ENCODE measurements around the gene RAMACL. TPM values are rescaled to one million over a fixed set of nuclear protein-coding genes. Genes with fewer than 3 reads are reported as not detected.

The RAMACL gene
- total RNA-seq, 2 donors from 2014 or later = 4.6 to 4.7 TPM

DNA sequence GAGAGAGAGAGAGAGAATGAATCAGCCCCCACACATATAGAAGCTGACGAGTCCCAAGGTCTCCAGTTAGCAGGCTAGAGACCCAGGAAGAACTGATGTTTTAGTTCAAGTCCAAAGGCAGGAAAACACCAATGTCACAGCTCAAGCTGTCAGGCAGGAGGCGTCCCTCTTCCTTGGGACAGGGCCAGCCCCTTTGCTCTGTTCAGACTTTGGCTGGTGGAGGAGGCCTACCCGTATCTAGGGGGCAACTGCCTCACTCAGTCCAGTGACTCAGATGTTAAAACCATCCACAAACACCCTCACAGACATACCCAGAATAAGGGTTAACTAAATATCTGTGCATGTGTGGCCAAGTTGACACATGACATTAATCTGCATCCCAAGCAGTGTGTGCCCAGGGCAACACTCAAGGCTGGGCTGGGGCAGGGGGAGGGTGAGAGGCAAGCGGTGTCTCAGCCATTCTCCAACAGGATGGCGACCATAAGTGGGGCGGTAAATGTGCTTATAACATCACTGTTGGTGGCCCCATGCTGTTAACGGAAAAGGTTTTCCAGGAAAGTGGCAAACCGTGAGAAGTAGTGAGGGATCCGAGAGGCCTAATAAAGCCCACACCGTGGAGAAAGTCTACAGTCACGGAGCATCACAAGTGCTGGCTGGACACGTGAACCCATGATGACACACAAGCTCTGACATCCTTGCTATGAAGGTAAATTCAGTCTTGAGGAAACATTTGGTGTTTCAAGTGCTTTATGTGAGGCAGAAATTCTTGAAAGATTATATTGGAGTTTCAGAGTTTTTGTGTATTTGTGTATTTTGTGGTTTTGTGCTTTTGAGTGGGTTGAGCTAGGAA is 28.1 kb downstream of the RAMACL start:
- H3K4me3 ChIP-seq = no peak overlapping the region
- H3K27me3 ChIP-seq (replicated peaks; ENCODE audit: insufficient read depth) = no peaks in the 10 kb centered on the region
- H3K36me3 ChIP-seq = no peaks in the 10 kb centered on the region
- peak overlapping the region in 1 of 2 donors; percentile 86 for H3K27ac ChIP-seq
- H3K9me3 ChIP-seq = no peaks in the 10 kb centered on the region
- ATAC-seq (ENCODE audit: insufficient number of reproducible peaks, low FRiP score, low read depth) (no peak), DNase-seq (ENCODE audit: low spot score) (no peak)
- peaks cover 10 to 22% of the 10 kb centered on the region in 2 donors for H3K4me1 ChIP-seq (ENCODE audit: control insufficient read depth in 1 of 2, low read depth in 2 of 2)
- TF ChIP-seq, protein P1, sequence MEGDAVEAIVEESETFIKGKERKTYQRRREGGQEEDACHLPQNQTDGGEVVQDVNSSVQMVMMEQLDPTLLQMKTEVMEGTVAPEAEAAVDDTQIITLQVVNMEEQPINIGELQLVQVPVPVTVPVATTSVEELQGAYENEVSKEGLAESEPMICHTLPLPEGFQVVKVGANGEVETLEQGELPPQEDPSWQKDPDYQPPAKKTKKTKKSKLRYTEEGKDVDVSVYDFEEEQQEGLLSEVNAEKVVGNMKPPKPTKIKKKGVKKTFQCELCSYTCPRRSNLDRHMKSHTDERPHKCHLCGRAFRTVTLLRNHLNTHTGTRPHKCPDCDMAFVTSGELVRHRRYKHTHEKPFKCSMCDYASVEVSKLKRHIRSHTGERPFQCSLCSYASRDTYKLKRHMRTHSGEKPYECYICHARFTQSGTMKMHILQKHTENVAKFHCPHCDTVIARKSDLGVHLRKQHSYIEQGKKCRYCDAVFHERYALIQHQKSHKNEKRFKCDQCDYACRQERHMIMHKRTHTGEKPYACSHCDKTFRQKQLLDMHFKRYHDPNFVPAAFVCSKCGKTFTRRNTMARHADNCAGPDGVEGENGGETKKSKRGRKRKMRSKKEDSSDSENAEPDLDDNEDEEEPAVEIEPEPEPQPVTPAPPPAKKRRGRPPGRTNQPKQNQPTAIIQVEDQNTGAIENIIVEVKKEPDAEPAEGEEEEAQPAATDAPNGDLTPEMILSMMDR (IDR thresholded peaks at IDR 0.05) = no peak

DNA sequence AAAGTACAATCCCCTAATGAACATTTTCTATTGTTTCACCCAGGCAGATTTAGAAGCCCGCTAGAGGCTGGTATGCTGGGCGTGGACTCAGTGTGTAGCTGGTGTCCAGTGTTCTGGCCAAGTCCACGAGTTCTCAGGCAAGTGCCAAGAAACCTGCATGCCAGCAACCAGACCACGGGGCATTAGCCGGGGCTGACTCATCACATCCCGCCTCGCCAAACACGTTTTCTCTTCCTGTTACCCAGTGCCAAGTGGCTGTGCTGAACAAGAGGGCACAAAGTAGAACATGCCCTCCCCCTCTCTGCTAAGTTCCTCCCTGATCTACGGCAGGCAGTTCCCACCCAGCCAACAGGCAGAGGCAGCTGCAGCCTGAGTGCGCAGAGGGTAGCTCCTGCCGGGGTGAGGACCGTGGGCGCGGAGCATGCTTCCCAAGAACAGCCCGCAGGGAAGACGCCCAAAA is 29.6 kb downstream of the RAMACL start:
- Histone ChIP-seq H3K4me3 (peak overlapping the region; percentile 60), H3K36me3 (no peaks in the 10 kb centered on the region), H3K9me3 (no peaks in the 10 kb centered on the region), H3K27ac (peak overlapping the region; percentile 56 to 86), H3K27me3 (replicated peaks; ENCODE audit: insufficient read depth) (no peaks in the 10 kb centered on the region), H3K4me1 (ENCODE audit: control insufficient read depth in 1 of 2, low read depth in 2 of 2) (peaks cover 10 to 22% of the 10 kb centered on the region in 2 donors)
- DNase-seq (ENCODE audit: low spot score) (peak; percentile 89), ATAC-seq (ENCODE audit: insufficient number of reproducible peaks, low FRiP score, low read depth) (peak; percentile 99)
- TF ChIP-seq, protein P1 (IDR thresholded peaks at IDR 0.05) = no peak

DNA sequence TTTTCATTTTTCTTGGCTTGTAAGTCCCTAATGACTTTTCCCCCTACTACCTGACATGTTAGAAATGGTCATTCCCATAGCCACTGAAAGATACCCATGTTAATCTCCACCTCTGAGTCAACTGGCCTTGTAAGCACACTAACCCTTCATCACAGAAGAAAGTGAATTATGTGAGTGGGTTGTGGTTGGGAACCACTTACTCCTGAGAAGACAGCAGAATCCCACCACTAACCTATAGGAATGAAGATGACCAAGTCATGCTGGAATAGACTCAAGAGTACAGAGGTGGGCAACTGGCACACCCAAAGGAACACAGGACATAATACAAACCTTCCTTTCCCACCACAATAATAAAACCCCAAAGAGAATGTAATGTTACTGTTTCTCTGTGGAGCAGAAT is 30.1 kb downstream of the RAMACL start:
- TF ChIP-seq, protein P1 (IDR thresholded peaks at IDR 0.05) = no peak
- ATAC-seq (ENCODE audit: insufficient number of reproducible peaks, low FRiP score, low read depth) (no peak), DNase-seq (ENCODE audit: low spot score) (no peak)
- peak overlapping the region; percentile 27 to 86 for H3K27ac ChIP-seq
- H3K27me3 ChIP-seq (replicated peaks; ENCODE audit: insufficient read depth) = no peaks in the 10 kb centered on the region
- H3K4me3 ChIP-seq = peak overlapping the region; percentile 60
- no peaks in the 10 kb centered on the region for H3K36me3 ChIP-seq
- H3K4me1 ChIP-seq (ENCODE audit: control insufficient read depth in 1 of 2, low read depth in 2 of 2) = peaks cover 10 to 22% of the 10 kb centered on the region in 2 donors
- H3K9me3 ChIP-seq = no peaks in the 10 kb centered on the region

DNA sequence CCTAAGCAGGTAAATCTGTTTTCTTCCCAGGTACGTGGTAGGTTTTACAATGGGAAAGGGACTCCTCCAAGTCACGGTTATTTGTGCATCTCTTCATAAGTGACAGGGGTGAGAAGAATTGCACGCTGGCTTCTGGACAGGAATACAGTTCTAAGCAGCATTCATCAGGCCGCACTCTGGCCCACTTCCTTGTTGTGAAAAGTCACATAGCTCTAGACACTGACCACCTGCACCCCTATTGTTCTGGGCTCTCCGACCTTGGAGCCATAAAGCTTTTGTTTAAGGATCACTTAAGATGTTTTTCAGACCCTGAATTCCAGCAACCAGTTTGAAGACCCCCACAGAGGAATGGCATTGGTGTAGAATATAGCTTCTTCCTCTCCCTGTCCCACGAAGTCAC is 31.4 kb downstream of the RAMACL start:
- Histone ChIP-seq H3K27me3 (replicated peaks; ENCODE audit: insufficient read depth) (no peaks in the 10 kb centered on the region), H3K9me3 (no peaks in the 10 kb centered on the region), H3K36me3 (no peaks in the 10 kb centered on the region), H3K4me1 (ENCODE audit: control insufficient read depth in 1 of 2, low read depth in 2 of 2) (peaks cover 10 to 22% of the 10 kb centered on the region in 2 donors), H3K27ac (no peak overlapping the region), H3K4me3 (no peak overlapping the region)
- no peak for DNase-seq (ENCODE audit: low spot score)
- TF ChIP-seq, protein P1 (IDR thresholded peaks at IDR 0.05) = no peak
- ATAC-seq (ENCODE audit: insufficient number of reproducible peaks, low FRiP score, low read depth) = no peak

DNA sequence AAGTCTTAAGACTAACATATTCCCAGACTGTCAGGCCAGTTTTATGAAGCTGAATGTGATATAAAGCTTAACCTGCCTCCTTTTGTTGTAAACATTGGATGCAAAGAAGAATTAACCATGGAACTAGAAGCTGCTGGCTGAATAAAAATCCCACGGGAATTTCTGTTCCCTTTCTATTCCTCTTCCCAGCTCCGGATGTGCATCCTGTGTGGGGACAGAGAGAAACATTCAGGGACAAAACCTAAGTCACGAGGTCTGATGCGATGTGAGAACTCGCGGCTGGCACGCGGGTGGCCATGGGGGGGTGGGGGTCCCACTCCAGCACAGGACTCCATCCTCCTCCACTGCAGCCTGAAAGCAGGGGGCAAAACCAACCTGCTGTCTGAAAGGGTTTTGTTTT is 32.2 kb downstream of the RAMACL start:
- ATAC-seq (ENCODE audit: insufficient number of reproducible peaks, low FRiP score, low read depth) = no peak
- H3K27ac ChIP-seq = no peak overlapping the region
- H3K4me3 ChIP-seq = no peak overlapping the region
- no peak for DNase-seq (ENCODE audit: low spot score)
- H3K9me3 ChIP-seq = no peaks in the 10 kb centered on the region
- H3K27me3 ChIP-seq (replicated peaks; ENCODE audit: insufficient read depth) = no peaks in the 10 kb centered on the region
- H3K36me3 ChIP-seq = no peaks in the 10 kb centered on the region
- TF ChIP-seq, protein P1 (IDR thresholded peaks at IDR 0.05) = no peak
- H3K4me1 ChIP-seq (ENCODE audit: control insufficient read depth in 1 of 2, low read depth in 2 of 2) = peaks cover 10 to 22% of the 10 kb centered on the region in 2 donors

Measured in thoracic aorta (tissue), 2 donors.